Eye (tissue), 1 donor: ENCODE data around the gene KDM7A.

Source experiments
- DNase-seq: peaks from one replicate; pipeline ENCODE4 v3.0.0-alpha.2; 2015

KDM7A gene

DNA sequence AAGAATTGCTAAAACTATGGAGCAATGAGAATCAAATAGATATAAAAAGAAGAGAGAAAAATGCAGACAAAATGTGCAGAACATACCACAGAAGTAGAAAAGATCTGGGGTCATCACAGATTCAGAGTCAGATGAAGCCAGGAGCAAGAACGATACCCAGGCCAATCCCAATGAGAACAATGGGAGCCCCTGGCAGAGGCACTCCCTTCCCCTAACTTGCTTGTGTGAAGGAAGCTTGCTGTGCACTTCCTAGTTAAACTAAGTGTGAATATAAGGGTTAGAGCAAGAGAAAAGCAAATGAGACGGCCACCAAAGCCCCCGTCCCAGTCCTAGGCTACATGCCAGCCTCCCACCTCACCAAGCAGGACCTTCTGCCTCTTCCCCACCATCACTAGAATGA lies 126.7 kb downstream of the KDM7A start:
- no peak for DNase-seq

DNA sequence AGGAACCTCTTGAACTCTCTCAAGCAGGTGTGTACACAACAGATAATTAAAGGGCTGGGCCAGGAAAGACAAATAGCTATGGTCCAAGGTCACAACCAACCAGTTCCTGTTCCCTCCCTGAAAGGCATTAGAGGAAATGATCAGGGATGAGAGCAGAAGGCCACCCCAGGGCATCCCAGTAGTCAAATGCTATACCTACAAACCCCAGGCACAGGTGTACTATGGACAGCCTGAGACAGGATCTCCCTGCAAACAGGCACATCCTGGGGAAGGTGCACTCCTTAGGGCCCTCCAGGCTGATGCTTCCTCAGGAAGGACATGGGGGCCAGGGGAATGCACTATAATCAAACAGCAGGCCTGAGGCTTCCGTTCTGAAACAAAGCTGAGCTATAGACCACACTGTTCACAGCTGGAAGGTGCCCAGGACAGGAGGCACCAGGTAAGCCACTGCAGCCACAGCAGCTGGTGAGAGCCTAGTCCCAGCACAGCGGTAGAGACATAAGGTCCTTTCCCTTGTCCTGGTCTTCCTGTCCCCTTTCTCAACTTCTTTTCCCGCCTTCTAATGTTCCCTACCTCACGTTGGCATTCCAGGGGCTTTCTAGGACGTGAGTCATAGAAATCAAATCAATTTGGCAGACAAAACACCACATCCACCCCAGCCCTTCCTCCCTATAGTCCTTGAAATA lies 127.3 kb downstream of the KDM7A start:
- no peak for DNase-seq

DNA sequence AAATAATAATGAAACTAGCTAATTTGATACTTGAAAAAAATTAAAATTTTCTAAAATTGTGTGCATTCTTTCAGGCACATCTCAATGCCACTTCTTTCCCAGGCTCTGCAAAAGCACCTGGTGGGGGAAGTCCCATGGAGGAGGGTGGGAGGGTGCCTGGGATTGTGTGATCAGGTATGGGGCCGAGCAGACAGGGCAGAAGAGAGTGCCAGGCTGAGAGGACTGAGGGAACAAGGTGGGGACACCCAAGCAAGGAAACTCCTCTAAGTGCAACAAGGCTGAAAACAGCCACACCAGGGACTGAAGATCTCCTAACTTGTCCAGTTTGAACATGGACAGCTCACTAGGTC lies 127.8 kb downstream of the KDM7A start:
- no peak for DNase-seq

DNA sequence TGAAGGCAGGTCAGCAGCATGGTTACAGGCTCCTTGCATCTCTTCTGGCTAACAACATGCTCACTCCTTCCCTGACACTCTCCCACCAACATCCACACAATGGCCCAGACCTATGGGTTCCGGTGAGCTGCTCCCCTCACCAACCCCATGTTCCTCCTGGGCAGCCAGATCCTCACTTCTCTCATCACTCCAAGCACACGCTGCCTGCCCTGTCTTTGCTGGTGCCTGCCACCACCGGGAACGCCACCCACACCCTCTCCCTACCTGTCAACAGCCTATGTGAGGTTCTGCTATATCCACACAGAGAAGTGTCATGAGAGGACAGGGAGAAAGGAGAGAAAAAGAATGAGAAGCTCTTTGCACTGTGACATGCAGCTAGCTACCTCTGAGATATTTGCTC lies 128.6 kb downstream of the KDM7A start:
- no peak for DNase-seq

DNA sequence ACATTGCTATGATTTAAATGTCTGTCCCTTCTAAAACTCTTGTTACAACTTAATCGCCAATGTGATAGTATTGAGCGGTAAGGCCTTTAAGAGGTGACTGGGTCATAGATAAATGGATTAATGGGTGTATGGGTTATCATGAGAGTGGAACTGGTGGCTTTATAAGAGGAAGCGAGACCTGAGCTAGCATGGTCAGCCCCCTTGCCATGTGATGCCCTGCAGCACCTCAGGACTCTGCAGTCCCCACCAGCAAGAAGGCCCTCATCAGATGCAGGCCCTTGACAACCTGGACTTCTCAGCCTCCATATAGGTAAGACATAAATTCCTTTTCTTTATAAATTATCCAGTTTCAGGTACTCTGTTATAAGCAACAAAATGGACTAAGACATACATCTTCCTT lies 129.6 kb downstream of the KDM7A start:
- no peak for DNase-seq

DNA sequence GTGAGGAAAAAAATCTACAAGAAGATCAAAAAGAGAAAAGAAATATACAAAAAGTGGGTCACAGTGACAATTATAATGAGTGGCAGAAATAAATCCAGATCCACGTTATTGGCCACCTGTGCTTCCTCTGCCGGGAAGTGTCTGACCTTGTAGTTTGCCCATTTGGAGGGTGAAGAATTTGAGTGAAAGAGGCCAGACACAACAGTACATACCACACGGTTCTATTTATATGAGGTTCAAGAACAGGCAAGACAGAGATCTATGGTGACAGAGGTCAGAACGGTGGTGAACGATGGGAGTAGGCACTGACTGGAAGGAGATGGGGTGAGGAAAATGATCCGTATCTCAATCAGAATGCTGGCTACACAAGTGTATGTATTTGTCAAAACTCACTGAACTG lies 131.1 kb downstream of the KDM7A start:
- DNase-seq = no peak

DNA sequence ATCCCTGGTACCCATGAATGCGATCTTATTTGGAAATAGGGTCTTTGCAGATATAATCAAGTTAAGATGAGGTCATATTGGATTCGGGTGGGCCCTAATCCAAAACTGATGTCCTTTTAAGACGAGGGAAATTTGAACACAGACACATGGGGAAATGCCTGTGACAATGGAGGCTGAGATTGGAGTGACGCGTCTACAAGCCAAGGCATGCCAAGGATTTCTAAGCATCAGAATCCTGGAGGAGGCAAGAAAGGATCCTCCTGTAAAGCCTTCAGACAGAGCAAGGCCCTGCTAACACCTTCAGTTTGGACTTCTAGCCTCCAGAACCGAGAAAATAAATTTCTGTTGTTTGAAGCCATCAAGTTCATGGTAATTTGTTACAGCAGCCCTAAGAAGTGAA lies 132.5 kb downstream of the KDM7A start:
- no peak for DNase-seq

DNA sequence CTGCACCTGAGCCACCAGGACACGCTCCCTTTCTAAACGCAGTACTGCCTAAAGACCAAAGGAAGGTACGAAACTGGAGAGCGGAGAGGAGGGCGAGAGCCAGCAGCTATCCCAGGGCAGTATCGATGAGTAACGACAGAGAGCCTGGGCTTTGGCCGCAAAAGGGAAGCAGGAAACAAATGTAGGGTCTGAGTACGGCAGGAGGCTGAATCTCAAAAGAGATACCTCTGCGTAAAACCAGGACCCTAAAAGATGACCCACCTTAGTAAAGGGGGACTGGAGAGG lies 134.5 kb downstream of the KDM7A start:
- DNase-seq = no peak

DNA sequence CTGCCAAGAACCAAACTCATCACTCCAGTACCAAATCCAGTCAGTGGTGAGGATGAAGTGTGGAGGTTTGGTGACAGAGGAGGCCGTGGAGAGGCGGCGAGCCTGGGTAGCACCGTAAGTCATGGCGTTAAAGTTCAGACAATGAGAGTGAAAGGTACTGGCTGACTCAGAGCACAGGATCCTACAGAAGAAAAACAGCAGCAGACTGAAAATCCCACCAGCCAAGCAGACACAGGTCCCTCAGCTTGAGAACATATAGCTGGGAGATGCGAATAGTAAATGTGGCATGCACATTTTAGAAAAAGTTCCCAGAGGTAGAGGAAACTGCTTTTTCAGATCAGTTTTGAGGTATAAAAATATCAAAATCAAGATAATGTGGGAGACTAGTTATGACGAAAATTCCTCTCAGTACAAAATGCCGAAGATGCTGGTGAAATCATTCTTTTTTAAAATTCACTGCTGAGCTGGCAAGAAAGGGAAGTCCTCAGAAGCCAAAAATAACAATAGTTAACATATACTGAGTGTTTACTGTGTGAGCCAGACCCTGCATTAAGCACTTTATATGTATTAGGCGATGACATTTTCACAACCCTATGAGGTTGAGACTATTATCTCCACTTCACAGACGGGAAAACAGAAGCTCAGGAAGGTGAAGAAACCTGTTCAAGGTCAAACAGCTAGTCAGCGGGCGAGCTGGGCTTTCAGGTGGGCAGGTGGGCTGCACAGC lies 135.0 kb downstream of the KDM7A start:
- no peak for DNase-seq

DNA sequence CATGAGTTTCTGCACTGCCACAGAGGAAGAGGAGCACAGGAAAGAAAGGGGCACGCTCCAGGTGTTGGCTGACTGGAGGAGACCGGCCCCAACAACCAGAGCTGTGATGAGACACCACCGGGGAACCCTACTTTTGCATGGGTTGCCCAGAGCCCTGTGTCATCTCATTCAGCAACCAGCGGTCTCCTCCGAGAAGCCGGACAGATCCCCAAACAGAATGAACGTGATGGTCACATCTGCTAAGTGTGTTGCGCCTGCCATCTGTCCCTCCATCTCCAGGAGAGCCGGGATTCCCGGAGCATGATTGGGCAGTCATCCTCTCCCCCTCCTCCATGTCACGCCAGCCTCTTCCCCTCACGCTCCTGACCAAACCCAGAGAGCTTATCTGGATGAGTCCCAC lies 136.9 kb downstream of the KDM7A start:
- DNase-seq = no peak

DNA sequence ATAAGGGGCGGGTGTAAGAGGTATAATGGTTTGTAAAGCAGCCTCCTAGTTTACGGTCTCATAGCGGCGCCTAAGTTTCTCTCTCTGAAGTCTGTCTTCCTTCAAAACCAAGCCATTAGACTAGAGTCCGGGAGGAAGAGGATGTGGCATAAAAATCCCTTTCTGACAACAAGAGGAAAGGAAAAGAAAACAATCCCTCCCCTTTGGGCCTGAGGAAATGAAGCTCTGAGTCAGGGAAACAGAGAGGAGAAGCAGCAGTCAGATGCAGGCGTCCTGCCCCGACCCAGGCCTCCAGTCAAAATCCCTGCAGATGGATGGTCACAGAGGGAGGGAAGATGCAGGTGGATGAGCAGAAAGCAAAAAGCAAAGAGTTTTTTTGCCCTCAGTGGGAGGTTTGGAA lies 137.7 kb downstream of the KDM7A start:
- no peak for DNase-seq

DNA sequence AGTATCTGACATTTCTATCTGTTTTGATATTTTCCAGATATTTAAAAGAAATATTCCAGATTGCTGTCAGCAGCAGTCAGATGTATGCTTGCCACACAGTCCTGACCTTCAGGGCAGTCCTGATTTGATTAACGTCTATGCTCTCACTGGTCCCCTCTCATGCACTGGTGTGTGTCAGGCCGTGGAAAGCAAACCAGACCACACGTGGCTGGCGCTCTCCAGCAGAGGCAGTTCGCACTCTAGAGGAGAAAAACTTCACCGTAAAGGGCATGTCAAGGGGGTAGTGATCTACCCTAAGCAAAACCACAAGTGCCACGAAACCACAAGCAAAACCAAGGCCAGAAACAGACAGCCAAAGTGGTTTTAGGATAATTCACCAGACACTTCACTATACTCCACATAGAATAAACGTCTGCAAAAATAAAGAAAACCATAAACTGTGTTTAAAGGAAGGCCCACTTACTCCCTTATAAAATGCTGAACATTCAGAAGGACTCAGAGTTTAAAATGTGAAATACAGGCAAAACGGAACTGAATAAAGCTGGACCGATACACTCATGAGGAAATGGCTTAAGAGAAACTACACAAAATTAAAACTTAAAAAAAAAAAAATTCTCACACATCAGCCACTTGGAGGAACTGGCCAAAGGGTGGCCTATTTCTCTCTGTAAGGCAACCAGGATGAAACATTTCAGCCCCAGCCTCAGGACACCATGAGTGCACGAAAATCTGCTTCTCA lies 140.4 kb downstream of the KDM7A start:
- DNase-seq = no peak

DNA sequence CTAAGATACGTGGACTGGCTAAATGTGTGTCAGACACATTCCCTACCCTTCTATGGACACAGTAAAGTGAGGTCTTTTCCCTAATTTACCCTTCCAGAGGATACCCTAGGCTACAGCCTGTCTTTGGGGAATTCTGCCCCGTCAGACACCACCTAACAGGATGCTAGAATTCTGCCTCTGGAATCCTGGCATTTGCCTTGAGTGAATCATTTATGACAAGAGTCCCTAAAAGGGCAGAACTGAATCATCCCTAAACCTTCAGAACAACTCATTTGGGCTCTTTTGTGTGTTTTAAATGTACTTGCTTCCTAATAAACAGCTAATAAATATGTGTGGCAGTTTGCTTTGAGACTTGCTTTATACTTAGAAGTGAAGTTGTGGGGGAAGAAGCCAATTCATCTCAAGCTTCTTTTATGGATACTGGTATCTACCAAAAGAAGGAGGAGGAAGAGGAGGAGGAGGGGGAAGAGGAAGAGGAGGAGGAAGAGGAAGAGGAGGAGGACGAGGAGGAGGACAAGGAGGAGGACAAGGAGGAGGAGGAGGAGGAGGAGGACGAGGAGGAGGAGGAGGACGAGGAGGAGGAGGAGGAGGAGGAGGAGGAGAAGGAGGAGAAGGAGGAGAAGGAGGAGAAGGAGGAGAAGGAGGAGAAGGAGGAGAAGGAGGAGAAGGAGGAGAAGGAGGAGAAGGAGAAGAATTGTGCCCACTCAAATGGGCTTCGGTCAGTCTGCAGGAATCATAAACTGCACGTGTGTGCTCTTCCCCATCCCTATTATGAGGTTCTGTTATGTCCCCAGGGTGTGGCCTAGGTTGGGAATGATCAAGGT lies 141.2 kb downstream of the KDM7A start:
- DNase-seq = no peak
